ENCODE measurements around the gene ZFR.

The ZFR gene

DNA sequence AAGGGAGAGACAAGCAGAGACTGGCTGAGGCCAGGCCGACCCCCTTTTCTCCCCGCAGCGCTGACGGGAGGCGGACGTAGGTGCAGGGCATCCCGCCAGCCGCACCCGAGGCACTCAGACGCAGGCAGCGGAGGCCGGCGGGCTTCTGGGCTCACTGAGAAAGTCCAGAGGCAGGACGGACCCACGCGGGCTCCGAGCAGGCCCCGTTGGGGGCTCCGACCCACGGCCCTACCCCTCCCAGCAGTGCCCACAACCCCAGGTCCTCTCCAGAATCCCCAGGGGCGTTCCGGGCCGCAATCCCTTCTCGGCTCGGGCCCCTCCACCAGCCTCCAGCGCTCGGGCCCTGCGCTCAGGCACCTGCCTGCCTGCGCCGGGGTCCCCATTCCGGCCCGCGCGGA lies 132.3 kb downstream of the ZFR start:
- Histone ChIP-seq H3K4me3 (ENCODE audit: low read depth in 1 of 2, low read length in 1 of 2) (peak overlapping the region; percentile 59 to 72), H3K27ac (peak overlapping the region; percentile 85), H3K36me3 (no peaks in the 10 kb centered on the region), H3K4me1 (ENCODE audit: control insufficient read depth in 1 of 2, insufficient read depth in 1 of 2, low read depth in 1 of 2, low read length in 1 of 2) (peaks cover 10 to 14% of the 10 kb centered on the region in 2 experiments), H3K27me3 (peaks cover 42% of the 10 kb centered on the region), H3K9me3 (no peaks in the 10 kb centered on the region)
- TF ChIP-seq, protein P1, sequence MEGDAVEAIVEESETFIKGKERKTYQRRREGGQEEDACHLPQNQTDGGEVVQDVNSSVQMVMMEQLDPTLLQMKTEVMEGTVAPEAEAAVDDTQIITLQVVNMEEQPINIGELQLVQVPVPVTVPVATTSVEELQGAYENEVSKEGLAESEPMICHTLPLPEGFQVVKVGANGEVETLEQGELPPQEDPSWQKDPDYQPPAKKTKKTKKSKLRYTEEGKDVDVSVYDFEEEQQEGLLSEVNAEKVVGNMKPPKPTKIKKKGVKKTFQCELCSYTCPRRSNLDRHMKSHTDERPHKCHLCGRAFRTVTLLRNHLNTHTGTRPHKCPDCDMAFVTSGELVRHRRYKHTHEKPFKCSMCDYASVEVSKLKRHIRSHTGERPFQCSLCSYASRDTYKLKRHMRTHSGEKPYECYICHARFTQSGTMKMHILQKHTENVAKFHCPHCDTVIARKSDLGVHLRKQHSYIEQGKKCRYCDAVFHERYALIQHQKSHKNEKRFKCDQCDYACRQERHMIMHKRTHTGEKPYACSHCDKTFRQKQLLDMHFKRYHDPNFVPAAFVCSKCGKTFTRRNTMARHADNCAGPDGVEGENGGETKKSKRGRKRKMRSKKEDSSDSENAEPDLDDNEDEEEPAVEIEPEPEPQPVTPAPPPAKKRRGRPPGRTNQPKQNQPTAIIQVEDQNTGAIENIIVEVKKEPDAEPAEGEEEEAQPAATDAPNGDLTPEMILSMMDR (IDR thresholded peaks at IDR 0.05), result no peak

DNA sequence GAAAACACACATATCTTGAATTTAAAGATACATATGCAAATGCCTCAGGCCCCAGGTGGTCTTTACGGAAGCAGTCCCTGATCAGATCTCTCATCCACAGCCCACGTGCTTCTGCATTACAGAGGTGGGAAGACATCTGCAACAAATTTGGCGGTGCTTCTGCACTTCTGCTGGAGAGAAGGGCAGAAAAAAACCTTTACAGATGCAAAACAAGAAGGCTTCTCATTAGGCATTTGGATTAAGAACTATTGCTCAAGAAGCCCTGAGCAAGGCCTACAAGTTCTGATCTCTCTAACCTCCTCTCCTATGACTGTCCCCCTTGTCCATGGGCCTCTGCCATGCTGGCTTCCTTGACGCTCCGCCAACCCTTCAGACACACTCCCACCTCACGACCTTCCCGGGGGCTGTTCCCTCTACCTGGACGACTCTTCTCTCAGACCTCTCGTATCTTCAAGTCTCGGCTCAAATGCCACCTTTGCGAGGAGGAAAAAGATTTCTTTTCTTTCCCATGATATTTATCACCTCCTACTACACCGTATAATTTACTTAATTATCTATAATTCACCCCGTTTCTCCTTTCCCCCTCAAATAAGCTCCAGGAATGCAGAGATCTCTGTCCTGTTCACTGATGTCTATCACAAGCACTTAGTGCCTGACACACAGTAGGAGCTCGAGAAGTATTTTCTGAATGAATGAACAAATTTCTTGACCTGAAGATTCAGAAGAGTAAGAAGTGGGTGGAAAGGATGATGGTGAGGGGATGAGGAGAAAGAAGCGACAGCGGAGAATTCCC lies 132.9 kb downstream of the ZFR start:
- TF ChIP-seq, protein P1 (IDR thresholded peaks at IDR 0.05), result no peak
- Histone ChIP-seq H3K27ac (peak overlapping the region; percentile 85), H3K9me3 (no peaks in the 10 kb centered on the region), H3K4me1 (ENCODE audit: control insufficient read depth in 1 of 2, insufficient read depth in 1 of 2, low read depth in 1 of 2, low read length in 1 of 2) (peaks cover 10 to 14% of the 10 kb centered on the region in 2 experiments), H3K27me3 (peaks cover 42% of the 10 kb centered on the region), H3K4me3 (ENCODE audit: low read depth in 1 of 2, low read length in 1 of 2) (peak overlapping the region; percentile 59 to 72), H3K36me3 (no peaks in the 10 kb centered on the region)

DNA sequence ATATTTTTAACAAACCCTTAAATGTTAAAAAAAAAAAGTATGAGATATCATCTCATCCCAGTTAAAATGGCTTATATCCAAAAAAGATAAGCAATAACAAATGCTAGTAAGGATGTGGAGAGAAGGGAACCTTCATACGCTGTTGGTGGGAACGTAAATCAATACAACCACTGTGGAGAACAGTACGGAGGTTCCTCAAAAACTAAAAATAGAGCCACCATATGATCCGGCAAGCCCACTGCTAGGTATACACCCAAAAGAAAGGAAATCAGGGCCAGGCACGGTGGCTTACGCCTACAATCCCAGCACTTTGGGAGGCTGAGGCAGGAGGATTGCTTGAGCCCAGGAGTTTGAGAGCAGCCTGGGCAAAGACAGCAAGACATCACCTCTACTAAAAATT lies 134.8 kb downstream of the ZFR start:
- Histone ChIP-seq H3K4me3 (ENCODE audit: low read depth in 1 of 2, low read length in 1 of 2) (no peak overlapping the region), H3K36me3 (no peaks in the 10 kb centered on the region), H3K9me3 (no peaks in the 10 kb centered on the region), H3K27me3 (peaks cover 42% of the 10 kb centered on the region), H3K4me1 (ENCODE audit: control insufficient read depth in 1 of 2, insufficient read depth in 1 of 2, low read depth in 1 of 2, low read length in 1 of 2) (peaks cover 10 to 14% of the 10 kb centered on the region in 2 experiments), H3K27ac (no peak overlapping the region)
- TF ChIP-seq, protein P1 (IDR thresholded peaks at IDR 0.05), result no peak

DNA sequence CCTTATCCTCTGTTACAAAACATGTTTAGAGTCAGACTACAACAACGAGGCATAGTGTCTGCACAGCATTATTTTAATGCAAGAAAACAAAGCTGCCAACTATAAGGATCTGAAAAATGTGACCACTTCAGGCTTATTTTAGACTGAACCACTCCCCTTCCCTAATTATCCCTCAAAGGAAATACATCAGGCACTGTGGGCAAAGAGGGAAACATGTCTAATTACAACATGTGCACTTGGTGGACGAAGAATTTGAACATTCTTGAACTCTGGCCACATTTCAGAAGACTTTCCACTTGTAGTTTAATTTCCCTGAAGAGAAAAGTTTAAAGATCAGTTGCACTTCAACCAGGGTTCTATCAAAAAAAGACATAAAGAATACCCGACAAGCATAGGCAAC lies 135.6 kb downstream of the ZFR start:
- H3K27ac ChIP-seq, result no peak overlapping the region
- H3K36me3 ChIP-seq, result no peaks in the 10 kb centered on the region
- TF ChIP-seq, protein P1 (IDR thresholded peaks at IDR 0.05), result no peak
- H3K9me3 ChIP-seq, result no peaks in the 10 kb centered on the region
- peaks cover 42% of the 10 kb centered on the region for H3K27me3 ChIP-seq
- H3K4me1 ChIP-seq (ENCODE audit: control insufficient read depth in 1 of 2, insufficient read depth in 1 of 2, low read depth in 1 of 2, low read length in 1 of 2), result peaks cover 10 to 14% of the 10 kb centered on the region in 2 experiments
- no peak overlapping the region for H3K4me3 ChIP-seq (ENCODE audit: low read depth in 1 of 2, low read length in 1 of 2)

DNA sequence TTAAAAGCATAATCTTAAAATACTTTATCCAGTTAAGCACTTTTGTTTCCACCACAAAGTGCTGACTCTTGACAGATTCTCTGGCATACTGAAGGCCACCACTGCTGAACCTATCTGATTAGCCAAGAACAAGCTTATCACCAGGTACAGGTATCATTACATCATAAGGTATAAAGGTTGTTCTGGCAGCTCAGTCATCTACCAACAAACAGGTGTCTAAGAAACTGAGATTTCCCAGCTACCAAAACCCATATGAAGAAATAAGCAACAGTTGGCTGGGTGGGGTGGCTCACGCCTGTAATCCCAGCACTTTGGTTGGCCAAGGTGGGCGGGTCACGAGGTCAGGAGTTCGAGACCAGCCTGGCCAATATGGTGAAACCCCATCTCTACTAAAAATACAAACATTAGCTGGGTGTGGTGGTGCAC lies 136.8 kb downstream of the ZFR start:
- H3K9me3 ChIP-seq, result no peaks in the 10 kb centered on the region
- peaks cover 10% of the 10 kb centered on the region in 2 experiments for H3K4me1 ChIP-seq (ENCODE audit: control insufficient read depth in 1 of 2, insufficient read depth in 1 of 2, low read depth in 1 of 2, low read length in 1 of 2)
- H3K4me3 ChIP-seq (ENCODE audit: low read depth in 1 of 2, low read length in 1 of 2), result no peak overlapping the region
- TF ChIP-seq, protein P1 (IDR thresholded peaks at IDR 0.05), result no peak
- H3K36me3 ChIP-seq, result no peaks in the 10 kb centered on the region
- peaks cover 42% of the 10 kb centered on the region for H3K27me3 ChIP-seq
- H3K27ac ChIP-seq, result no peak overlapping the region
